ENCODE results near the gene HSD17B12. TPM values are rescaled to one million over a fixed set of nuclear protein-coding genes. Genes with fewer than 3 reads are reported as not detected.

The HSD17B12 gene
- total RNA-seq, 2 donors from 2014 or later: 59.9 to 102 TPM

DNA sequence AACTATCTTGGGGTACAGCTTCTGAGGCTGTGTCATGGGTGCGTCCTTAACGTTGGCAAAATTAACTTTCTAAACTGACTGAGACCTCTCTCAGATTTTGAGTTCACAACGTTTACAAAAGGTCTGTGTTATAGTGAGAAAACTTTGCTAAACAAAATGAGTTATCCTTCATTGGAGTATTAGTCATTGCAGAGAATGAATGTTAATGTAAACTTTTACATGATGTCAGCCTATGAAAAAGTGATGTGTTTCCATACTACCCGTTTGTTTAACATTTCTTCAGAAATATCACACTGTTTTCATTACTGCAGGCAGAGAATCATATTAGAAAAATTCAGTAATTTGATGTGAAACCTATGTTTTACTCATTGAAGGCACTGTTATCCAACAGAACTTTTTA is 32.1 kb downstream of the HSD17B12 start:
- intact Hi-C loops (cut with DNase I): no loop called here
- Histone ChIP-seq H3K4me3 (no peak overlapping the region), H3K36me3 (no peaks in the 10 kb centered on the region), H3K4me1 (replicated peaks) (no peaks in the 10 kb centered on the region), H3K27me3 (replicated peaks; ENCODE audit: insufficient read depth) (no peaks in the 10 kb centered on the region), H3K27ac (no peak overlapping the region), H3K9me3 (no peaks in the 10 kb centered on the region)
- DNase-seq (ENCODE audit: low spot score): no peak
- WGBS: 91% methylated on average over 4 of the region's 4 CpGs
- TF ChIP-seq POLR2A (IDR thresholded peaks at IDR 0.05): no peak
- TF ChIP-seq, protein P1, sequence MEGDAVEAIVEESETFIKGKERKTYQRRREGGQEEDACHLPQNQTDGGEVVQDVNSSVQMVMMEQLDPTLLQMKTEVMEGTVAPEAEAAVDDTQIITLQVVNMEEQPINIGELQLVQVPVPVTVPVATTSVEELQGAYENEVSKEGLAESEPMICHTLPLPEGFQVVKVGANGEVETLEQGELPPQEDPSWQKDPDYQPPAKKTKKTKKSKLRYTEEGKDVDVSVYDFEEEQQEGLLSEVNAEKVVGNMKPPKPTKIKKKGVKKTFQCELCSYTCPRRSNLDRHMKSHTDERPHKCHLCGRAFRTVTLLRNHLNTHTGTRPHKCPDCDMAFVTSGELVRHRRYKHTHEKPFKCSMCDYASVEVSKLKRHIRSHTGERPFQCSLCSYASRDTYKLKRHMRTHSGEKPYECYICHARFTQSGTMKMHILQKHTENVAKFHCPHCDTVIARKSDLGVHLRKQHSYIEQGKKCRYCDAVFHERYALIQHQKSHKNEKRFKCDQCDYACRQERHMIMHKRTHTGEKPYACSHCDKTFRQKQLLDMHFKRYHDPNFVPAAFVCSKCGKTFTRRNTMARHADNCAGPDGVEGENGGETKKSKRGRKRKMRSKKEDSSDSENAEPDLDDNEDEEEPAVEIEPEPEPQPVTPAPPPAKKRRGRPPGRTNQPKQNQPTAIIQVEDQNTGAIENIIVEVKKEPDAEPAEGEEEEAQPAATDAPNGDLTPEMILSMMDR (IDR thresholded peaks at IDR 0.05): no peak
- no peak for TF ChIP-seq POLR2AphosphoS5 (IDR thresholded peaks at IDR 0.05)

DNA sequence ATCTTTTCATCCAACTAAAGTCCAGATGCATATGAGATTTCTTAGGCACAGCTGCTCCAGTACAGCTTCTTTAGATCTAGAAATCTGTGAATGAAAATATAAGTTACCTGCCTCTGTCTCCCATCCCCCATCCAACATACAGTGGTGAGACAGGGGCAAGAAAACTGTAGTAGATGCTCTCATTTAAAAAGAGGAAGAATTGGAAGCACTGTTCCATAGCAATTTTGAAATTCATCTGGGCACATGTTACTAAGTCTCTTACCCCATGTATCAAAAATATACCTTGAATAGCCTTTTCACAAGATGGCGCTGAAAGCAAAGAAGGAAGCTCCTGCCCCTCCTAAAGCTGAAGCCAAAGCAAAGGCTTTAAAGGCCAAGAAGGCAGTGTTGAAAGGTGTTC is 37.8 kb downstream of the HSD17B12 start:
- H3K27ac ChIP-seq: no peak overlapping the region
- no peaks in the 10 kb centered on the region for H3K4me1 ChIP-seq (replicated peaks)
- H3K36me3 ChIP-seq: no peaks in the 10 kb centered on the region
- DNase-seq (ENCODE audit: low spot score): no peak
- no peaks in the 10 kb centered on the region for H3K9me3 ChIP-seq
- intact Hi-C loops (cut with DNase I): no loop called here
- H3K4me3 ChIP-seq: no peak overlapping the region
- 95% methylated on average over 1 of the region's 1 CpG for WGBS
- TF ChIP-seq POLR2A (IDR thresholded peaks at IDR 0.05): no peak
- no peak for TF ChIP-seq POLR2AphosphoS5 (IDR thresholded peaks at IDR 0.05)
- TF ChIP-seq, protein P1 (IDR thresholded peaks at IDR 0.05): no peak
- H3K27me3 ChIP-seq (replicated peaks; ENCODE audit: insufficient read depth): no peaks in the 10 kb centered on the region

DNA sequence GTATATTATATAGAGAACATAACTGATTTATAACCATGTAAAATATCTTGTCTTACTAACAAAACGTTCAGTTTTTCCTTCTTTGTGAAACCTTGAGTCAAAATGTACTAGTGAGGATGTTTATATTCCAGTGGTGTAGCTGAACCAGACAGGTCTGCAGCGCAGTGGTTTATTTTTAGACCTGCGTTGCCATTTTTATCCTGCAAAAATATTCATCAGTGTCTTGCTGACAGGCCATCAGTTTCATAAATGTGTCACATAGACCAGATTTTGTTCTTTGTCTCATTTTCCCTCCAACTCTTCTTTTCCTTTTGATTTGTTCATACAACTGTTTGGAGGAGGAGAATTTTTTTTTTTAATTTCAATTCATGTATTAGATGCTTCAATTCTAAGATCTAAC is 43.1 kb downstream of the HSD17B12 start:
- TF ChIP-seq, protein P1 (IDR thresholded peaks at IDR 0.05): no peak
- TF ChIP-seq POLR2A (IDR thresholded peaks at IDR 0.05): no peak
- no peak for TF ChIP-seq POLR2AphosphoS5 (IDR thresholded peaks at IDR 0.05)
- no peak for DNase-seq (ENCODE audit: low spot score)
- intact Hi-C loops (cut with DNase I): no loop called here
- H3K27me3 ChIP-seq (replicated peaks; ENCODE audit: insufficient read depth): no peaks in the 10 kb centered on the region
- H3K4me3 ChIP-seq: no peak overlapping the region
- H3K9me3 ChIP-seq: no peaks in the 10 kb centered on the region
- 59% methylated on average over 3 of the region's 3 CpGs for WGBS
- H3K36me3 ChIP-seq: no peaks in the 10 kb centered on the region
- no peak overlapping the region for H3K27ac ChIP-seq
- no peaks in the 10 kb centered on the region for H3K4me1 ChIP-seq (replicated peaks)

DNA sequence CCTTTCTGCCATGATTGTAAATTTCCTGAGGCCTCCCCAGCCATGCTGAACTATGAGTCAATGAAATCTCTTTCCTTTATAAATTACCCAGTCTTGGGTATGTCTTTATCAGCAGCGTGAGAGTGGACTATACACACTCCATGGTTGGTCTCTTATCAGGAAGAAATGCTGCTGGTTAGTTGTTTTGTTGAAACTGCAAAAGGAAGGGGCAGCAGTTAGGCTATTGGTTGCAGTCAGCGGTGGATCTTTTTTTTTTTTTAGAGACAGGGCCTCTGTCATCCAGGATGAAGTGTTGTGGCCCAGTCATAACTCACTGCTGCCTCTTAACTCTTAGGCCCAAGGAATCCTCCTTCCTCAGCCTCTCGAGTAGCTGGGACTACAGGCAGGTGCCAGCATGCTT is 51.7 kb downstream of the HSD17B12 start:
- Histone ChIP-seq H3K27me3 (replicated peaks; ENCODE audit: insufficient read depth) (no peaks in the 10 kb centered on the region), H3K9me3 (no peaks in the 10 kb centered on the region), H3K27ac (no peak overlapping the region), H3K36me3 (no peaks in the 10 kb centered on the region), H3K4me1 (replicated peaks) (no peaks in the 10 kb centered on the region), H3K4me3 (no peak overlapping the region)
- TF ChIP-seq POLR2A (IDR thresholded peaks at IDR 0.05): no peak
- TF ChIP-seq, protein P1 (IDR thresholded peaks at IDR 0.05): no peak
- no peak for TF ChIP-seq POLR2AphosphoS5 (IDR thresholded peaks at IDR 0.05)
- DNase-seq (ENCODE audit: low spot score): no peak
- 82% methylated on average over 3 of the region's 3 CpGs for WGBS
- intact Hi-C loops (cut with DNase I): no loop called here

DNA sequence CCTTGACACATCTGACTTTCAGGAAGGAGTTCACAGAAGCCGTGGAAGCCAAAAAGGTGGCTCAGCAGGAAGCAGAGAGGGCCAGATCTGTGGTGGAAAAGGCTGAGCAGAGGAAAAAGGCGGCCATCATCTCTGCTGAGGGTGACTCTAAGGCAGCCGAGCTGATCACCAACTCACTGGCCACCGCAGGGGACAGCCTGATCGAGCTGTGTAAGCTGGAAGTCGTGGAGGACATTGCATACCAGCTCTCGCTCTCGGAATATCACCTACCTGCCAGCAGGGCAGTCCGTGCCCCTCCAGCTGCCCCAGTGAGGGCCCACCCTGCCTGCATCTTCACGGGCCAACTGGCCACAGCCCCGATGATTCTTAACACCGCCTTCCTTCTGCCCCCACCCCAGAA is 53.7 kb downstream of the HSD17B12 start:
- no peaks in the 10 kb centered on the region for H3K27me3 ChIP-seq (replicated peaks; ENCODE audit: insufficient read depth)
- intact Hi-C loops (cut with DNase I): no loop called here
- no peaks in the 10 kb centered on the region for H3K36me3 ChIP-seq
- 92% methylated on average over 12 of the region's 12 CpGs for WGBS
- no peak overlapping the region for H3K27ac ChIP-seq
- H3K9me3 ChIP-seq: no peaks in the 10 kb centered on the region
- no peak overlapping the region for H3K4me3 ChIP-seq
- no peak for DNase-seq (ENCODE audit: low spot score)
- no peaks in the 10 kb centered on the region for H3K4me1 ChIP-seq (replicated peaks)
- no peak for TF ChIP-seq POLR2AphosphoS5 (IDR thresholded peaks at IDR 0.05)
- no peak for TF ChIP-seq POLR2A (IDR thresholded peaks at IDR 0.05)
- TF ChIP-seq, protein P1 (IDR thresholded peaks at IDR 0.05): no peak

Measured in prostate gland (tissue), 2 donors.